H1 (cell line): ENCODE results near the gene SIK2. TPM values are rescaled to one million over a fixed set of nuclear protein-coding genes. Genes with fewer than 3 reads are reported as not detected.

Source experiments
- CTCF ChIA-PET: fragments of 300-600 bp; sonication (Branson Sonifier 250); formaldehyde crosslinking; loops from one replicate; lab custom pipeline; 2021; ENCODE audit not compliant: partially characterized antibody; lab: Charles Lee
- POLR2A ChIA-PET: fragments of 300-600 bp; sonication (Branson Sonifier 250); formaldehyde crosslinking; loops from one replicate; lab custom pipeline; 2021; ENCODE audit warnings: inconsistent platforms; ENCODE audit not compliant: partially characterized antibody; lab: Charles Lee
- DNase-seq, 2 experiments: peaks; one replicate each; pipeline versions ENCODE4 v3.0.0 to v3.0.0-alpha.2; 2010 to 2022; ENCODE audit warnings: low spot score in 2 of 2, low read depth in 1 of 2, mixed read lengths in 1 of 2
- FAIRE-seq: peaks from 2 replicates; lab custom pipeline; 2011; peaks lifted over from hg19 to GRCh38; lab: Jason Lieb, UNC
- H2AFZ ChIP-seq: 2 replicates; pipeline ENCODE4 v1.8.1; 2012; ENCODE audit warnings: low read length, inconsistent platforms
- H2AK5ac ChIP-seq: 2 replicates; pipeline ENCODE4 v1.6.1; 2013; ENCODE audit warnings: low read depth, low read length
- H2BK120ac ChIP-seq: replicated peaks from 2 replicates; pipeline ENCODE3; 2013; ENCODE audit warnings: low read depth, low read length, inconsistent platforms
- H2BK12ac ChIP-seq: 2 replicates; pipeline ENCODE4 v1.6.1; 2013; ENCODE audit warnings: low read depth, low read length
- H2BK15ac ChIP-seq: 2 replicates; pipeline ENCODE4 v1.6.1; 2013; ENCODE audit warnings: low read length
- H2BK20ac ChIP-seq: 2 replicates; pipeline ENCODE4 v1.6.1; 2013; ENCODE audit warnings: low read length
- H2BK5ac ChIP-seq: 2 replicates; pipeline ENCODE4 v1.6.1; 2013; ENCODE audit warnings: low read depth, low read length
- H3K14ac ChIP-seq: 2 replicates; pipeline ENCODE4 v1.6.1; 2013; ENCODE audit warnings: inconsistent platforms; ENCODE audit not compliant: insufficient read length
- H3K18ac ChIP-seq: 2 replicates; pipeline ENCODE4 v1.6.1; 2013; ENCODE audit warnings: low read length; ENCODE audit errors: extremely low read depth
- H3K23ac ChIP-seq: 2 replicates; pipeline ENCODE4 v1.6.1; 2013; ENCODE audit warnings: inconsistent platforms; ENCODE audit not compliant: insufficient read length
- H3K23me2 ChIP-seq: 2 replicates; pipeline ENCODE4 v1.6.1; 2013; ENCODE audit warnings: low read depth, low read length
- H3K27ac ChIP-seq: 2 replicates; pipeline ENCODE4 v1.6.1; 2011; ENCODE audit warnings: low read depth, low read length, inconsistent platforms
- H3K27me3 ChIP-seq, 4 experiments: replicated peaks in 1 of 4; 1 replicate in 1 of 4; 2 replicates in 3 of 4; pipeline versions ENCODE4 v1.6.1 to v1.8.1; 2011 to 2013; ENCODE audit warnings: low read length in 3 of 4, mild to moderate bottlenecking in 3 of 4, inconsistent platforms in 2 of 4, mixed read lengths in 2 of 4, moderate library complexity in 1 of 4; ENCODE audit not compliant: control insufficient read depth in 3 of 4, insufficient read depth in 3 of 4; ENCODE audit errors: extremely low read depth in 1 of 4
- H3K36me3 ChIP-seq, 4 experiments: 2 replicates each; pipeline versions ENCODE4 v1.6.1 to v1.8.1; 2011 to 2013; ENCODE audit warnings: mild to moderate bottlenecking in 4 of 4, low read length in 3 of 4, moderate library complexity in 2 of 4, control low read depth in 1 of 4, inconsistent platforms in 1 of 4; ENCODE audit not compliant: insufficient read depth in 4 of 4, control insufficient read depth in 2 of 4
- H3K4ac ChIP-seq: replicated peaks from 2 replicates; pipeline ENCODE3; 2013; ENCODE audit warnings: low read length, low read depth, mixed read lengths, inconsistent platforms; ENCODE audit not compliant: insufficient read length
- H3K4me1 ChIP-seq, 4 experiments: replicated peaks in 1 of 4; 1 replicate in 1 of 4; 2 replicates in 3 of 4; pipeline versions ENCODE4 v1.6.1 to v1.8.1; 2011 to 2013; ENCODE audit warnings: low read length in 3 of 4, inconsistent platforms in 2 of 4, mixed read lengths in 1 of 4; ENCODE audit not compliant: insufficient read depth in 4 of 4, control insufficient read depth in 3 of 4
- H3K4me2 ChIP-seq, 2 experiments: 2 replicates each; pipeline versions ENCODE4 v1.6.1 to v1.8.1; 2011 to 2013; ENCODE audit warnings: low read depth in 2 of 2, low read length in 2 of 2, control low read depth in 1 of 2, inconsistent platforms in 1 of 2, mild to moderate bottlenecking in 1 of 2; ENCODE audit not compliant: insufficient read depth in 1 of 2
- H3K4me3 ChIP-seq, 4 experiments: fragments of 200-600, 300-600 bp in 1 of 4; sonication (generic), shearing (Covaris generic), sonication (Bioruptor Twin) in 1 of 4; 2 replicates each; pipeline versions ENCODE4 v1.5.1 to v1.8.1; 2011 to 2016; ENCODE audit warnings: low read length in 4 of 4, low read depth in 3 of 4, control low read depth in 2 of 4, inconsistent platforms in 2 of 4, mild to moderate bottlenecking in 2 of 4, mixed read lengths in 1 of 4, moderate library complexity in 1 of 4; ENCODE audit not compliant: insufficient read depth in 2 of 4; ENCODE audit errors: extremely low read depth in 1 of 4
- H3K56ac ChIP-seq: replicated peaks from 2 replicates; pipeline ENCODE3; 2013; ENCODE audit warnings: low read depth, mild to moderate bottlenecking, mixed read lengths, low read length, inconsistent platforms; ENCODE audit not compliant: insufficient read length
- H3K79me1 ChIP-seq: 2 replicates; pipeline ENCODE4 v1.6.1; 2013; ENCODE audit warnings: low read depth, low read length, control low read depth
- H3K79me2 ChIP-seq, 2 experiments: 2 replicates each; pipeline versions ENCODE4 v1.6.1 to v1.8.1; 2012 to 2013; ENCODE audit warnings: low read length in 2 of 2, mild to moderate bottlenecking in 2 of 2, inconsistent platforms in 1 of 2; ENCODE audit not compliant: insufficient read depth in 2 of 2, control insufficient read depth in 1 of 2
- H3K9ac ChIP-seq, 4 experiments: replicated peaks in 1 of 4; 1 replicate in 1 of 4; 2 replicates in 3 of 4; pipeline versions ENCODE4 v1.6.1 to v1.8.1; 2011 to 2013; ENCODE audit warnings: low read depth in 3 of 4, low read length in 3 of 4, control low read depth in 2 of 4, mild to moderate bottlenecking in 2 of 4, moderate library complexity in 2 of 4, inconsistent platforms in 1 of 4; ENCODE audit errors: extremely low read depth in 1 of 4
- H3K9me3 ChIP-seq, 2 experiments: 2 replicates each; pipeline versions ENCODE4 v1.6.1 to v1.8.1; 2012 to 2013; ENCODE audit warnings: mild to moderate bottlenecking in 2 of 2, moderate library complexity in 2 of 2, control low read depth in 1 of 2, inconsistent platforms in 1 of 2, low read depth in 1 of 2, low read length in 1 of 2, mixed read lengths in 1 of 2; ENCODE audit not compliant: insufficient read depth in 2 of 2
- H4K20me1 ChIP-seq, 2 experiments: replicated peaks in 1 of 2; 2 replicates each; pipeline versions ENCODE3 to v1.8.1; 2011 to 2013; ENCODE audit warnings: inconsistent platforms in 2 of 2, low read length in 2 of 2, mild to moderate bottlenecking in 1 of 2; ENCODE audit not compliant: insufficient read depth in 2 of 2, control insufficient read depth in 1 of 2
- H4K5ac ChIP-seq: 2 replicates; pipeline ENCODE4 v1.6.1; 2013; ENCODE audit warnings: low read length, low read depth, mixed read lengths, inconsistent platforms; ENCODE audit not compliant: insufficient read length
- H4K8ac ChIP-seq: 2 replicates; pipeline ENCODE4 v1.8.0; 2013; ENCODE audit warnings: mild to moderate bottlenecking, moderate library complexity, low read length, inconsistent platforms; ENCODE audit not compliant: insufficient read depth; ENCODE audit errors: extremely low read depth
- H4K91ac ChIP-seq: replicated peaks from 2 replicates; pipeline ENCODE3; 2013; ENCODE audit warnings: low read length, mixed read lengths, inconsistent platforms; ENCODE audit not compliant: insufficient read length
- ASH2L ChIP-seq: fragments of 200-600, 300-600 bp; sonication (generic); IDR thresholded peaks from one replicate; pipeline ENCODE4 v1.7.1; 2017; ENCODE audit warnings: low read length
- CBX5 ChIP-seq: fragments of 300-800, 300-1000 bp; sonication (generic); IDR thresholded peaks from 2 replicates; pipeline ENCODE4 v1.7.1; 2016; ENCODE audit warnings: antibody characterized with exemption, low read length, low read depth
- CBX8 ChIP-seq: fragments of 300-800, 300-1000 bp; sonication (generic); IDR thresholded peaks from 2 replicates; pipeline ENCODE4 v1.7.1; 2016; ENCODE audit warnings: low read depth, low read length, borderline replicate concordance
- EP300 ChIP-seq, 2 experiments: IDR thresholded peaks; 1 replicate in 1 of 2; 2 replicates in 1 of 2; pipeline ENCODE4 v1.6.1; 2011 to 2012; ENCODE audit warnings: low read depth in 2 of 2, low read length in 2 of 2, mild to moderate bottlenecking in 2 of 2, borderline replicate concordance in 1 of 2, inconsistent platforms in 1 of 2, moderate library complexity in 1 of 2
- HDAC6 ChIP-seq: IDR thresholded peaks from one replicate; pipeline ENCODE4 v1.7.1; 2012; ENCODE audit warnings: low read depth, mild to moderate bottlenecking, inconsistent platforms, low read length, moderate library complexity
- JUN ChIP-seq: IDR thresholded peaks from 2 replicates; pipeline ENCODE4 v1.6.1; 2011; ENCODE audit warnings: low read depth, mild to moderate bottlenecking, improper control_type of control experiment, low read length
- KDM1A ChIP-seq: fragments of 200-600, 300-600 bp; sonication (generic); IDR thresholded peaks from 2 replicates; pipeline ENCODE4 v1.7.1; 2016; ENCODE audit warnings: mild to moderate bottlenecking, low read length, borderline replicate concordance
- KDM4A ChIP-seq: IDR thresholded peaks from one replicate; pipeline ENCODE4 v1.7.1; 2012; ENCODE audit warnings: low read depth, mild to moderate bottlenecking, moderate library complexity, low read length, inconsistent platforms; ENCODE audit not compliant: severe bottlenecking
- SIRT6 ChIP-seq: IDR thresholded peaks from one replicate; pipeline ENCODE4 v1.7.1; 2012; ENCODE audit warnings: low read length, inconsistent platforms
- TAF7 ChIP-seq: optimal IDR thresholded peaks from 2 replicates; pipeline ENCODE3; 2011; ENCODE audit warnings: low read depth, mild to moderate bottlenecking, inconsistent platforms, low read length, moderate library complexity, borderline replicate concordance
- TBP ChIP-seq: IDR thresholded peaks from 2 replicates; pipeline ENCODE4 v1.6.1; 2011; ENCODE audit warnings: low read depth, low read length, improper control_type of control experiment
- USF2 ChIP-seq: IDR thresholded peaks from 2 replicates; pipeline ENCODE4 v1.6.1; 2011; ENCODE audit warnings: low read length, improper control_type of control experiment
- WGBS, 2 experiments: shearing (Covaris generic) in 1 of 2; methylation state at CpG; one replicate each; pipeline versions ENCODE4 v1.1.6 to v1.1.7; 2013 to 2015; ENCODE audit warnings: low lambda C conversion rate in 2 of 2, mixed read lengths in 2 of 2, inconsistent platforms in 1 of 2, low coverage in 1 of 2, missing lambda C conversion rate in 1 of 2; ENCODE audit not compliant: insufficient replicate concordance in 2 of 2, insufficient coverage in 1 of 2, insufficient read length in 1 of 2; ENCODE audit errors: extremely low coverage in 1 of 2, missing lambda C conversion rate in 1 of 2; 5-methylcytosine and 5-hydroxymethylcytosine counted together
- polyA plus RNA-seq, 7 experiments: library from polyadenylated mRNA; depleted of rRNA in 3 of 7; stranded (reverse) in 5 of 7; unstranded in 2 of 7; fragments of >200 nt in 5 of 7; fragments of 200-250 nt in 2 of 7; gene quantifications; 1 replicate in 5 of 7; 2 replicates in 1 of 7; 4 replicates in 1 of 7; pipeline versions ENCODE4 v1.2.1 to v1.2.3, GENCODE V29; 2011 to 2013; ENCODE audit warnings: missing spikeins in 2 of 7, mixed read lengths in 2 of 7
- total RNA-seq: library from RNA; stranded (reverse); fragmentation: NEBNext Ultra II Directional; extraction: Animal tissue kit (Norgen Biotek cat#: 25700); gene quantifications from 2 replicates; pipeline ENCODE4 v1.2.1, GENCODE V29; 2021

SIK2 gene
- total and polyA plus RNA-seq, 2 of the 8 experiments (the other 6 are each of a cell fraction or from before 2014, with no cell fraction given), result 8.8 to 11.2 TPM

DNA sequence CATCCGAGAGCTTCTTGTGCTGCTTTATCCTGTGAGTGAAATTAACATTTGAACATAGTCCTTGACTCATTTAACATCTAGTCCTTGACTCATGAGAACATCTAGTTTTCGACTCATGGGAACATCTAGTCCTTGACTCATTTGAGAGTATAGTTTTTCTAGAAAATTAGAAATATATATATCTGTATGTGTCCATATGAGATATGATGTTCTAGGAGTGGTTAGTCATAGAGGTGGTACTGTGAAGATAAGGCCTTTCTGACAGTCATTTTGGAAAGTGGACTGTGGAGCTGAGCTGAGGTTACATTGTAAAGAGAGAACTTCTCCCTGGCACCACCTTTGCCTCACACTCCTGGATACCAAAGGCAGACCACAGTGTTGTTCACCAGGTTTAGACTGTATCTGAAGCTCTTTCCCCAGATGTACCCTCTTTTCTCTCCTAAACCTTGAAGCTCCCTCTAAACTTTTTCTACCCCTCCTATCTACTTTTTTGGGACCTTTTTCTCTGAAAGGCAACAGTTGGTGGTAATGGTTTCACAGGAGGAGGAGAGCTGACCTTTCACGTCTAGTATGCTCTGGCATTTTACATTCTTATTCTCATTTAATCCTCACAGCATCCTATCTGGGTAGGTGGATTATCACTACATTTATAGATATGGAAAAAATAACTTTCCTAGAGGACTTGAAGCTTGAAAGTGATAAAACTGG lies 96.8 kb downstream of the SIK2 start:
- Histone ChIP-seq H3K4me3 (no peak overlapping the region), H2AK5ac (no peak overlapping the region), H3K79me2 (no peaks in the 10 kb centered on the region), H3K9ac (no peak overlapping the region), H3K18ac (no peak overlapping the region), H2BK12ac (no peak overlapping the region), H3K27ac (no peak overlapping the region), H4K5ac (no peak overlapping the region), H4K91ac (no peak overlapping the region), H3K27me3 (no peaks in the 10 kb centered on the region), H3K79me1 (no peaks in the 10 kb centered on the region), H3K36me3 (peaks cover 0 to 3% (median 0%) of the 10 kb centered on the region in 4 experiments; a peak in 1 of 8 replicates), H4K8ac (no peak overlapping the region), H2BK15ac (no peak overlapping the region), H3K4me1 (peaks cover 0 to 4% (median 3%) of the 10 kb centered on the region in 4 experiments; a peak in 2 of 7 replicates), H3K4ac (no peak overlapping the region), H2BK5ac (no peak overlapping the region), H3K9me3 (no peaks in the 10 kb centered on the region), H2BK120ac (no peak overlapping the region), H2AFZ (no peak overlapping the region), H3K4me2 (no peak overlapping the region), H2BK20ac (no peak overlapping the region), H3K23ac (no peak overlapping the region), H3K23me2 (no peaks in the 10 kb centered on the region), H4K20me1 (no peaks in the 10 kb centered on the region), H3K14ac (no peak overlapping the region), H3K56ac (no peak overlapping the region)
- FAIRE-seq (no peak), DNase-seq (no peak)
- WGBS, 2 experiments, result 80% methylated on average over 3 of the region's 3 CpGs; no CpG with 5 or more reads in 1 of the 2 experiments
- ChIA-PET CTCF (interaction anchor here (0.7 to 2.3 kb wide), 7 partner anchors 9 to 117 kb away, joined by 3 to 6 read pairs (median 3); no protein-coding TSS in a partner anchor), POLR2A (interaction anchor here (1.1 kb wide), 1 partner anchor 25 kb away, joined by 4 read pairs; no protein-coding TSS in a partner anchor)
- TF ChIP-seq CBX8 (no peak), HDAC6 (no peak), SIRT6 (no peak), EP300 (IDR thresholded peaks at IDR 0.05; ENCODE audit: borderline replicate concordance in 1 of 2, low read depth in 2 of 2, low read length in 2 of 2) (no peak), TAF7 (no peak), KDM1A (no peak), JUN (no peak), USF2 (no peak), TBP (no peak), ASH2L (no peak), KDM4A (no peak), CBX5 (no peak)
